Endometrial microvascular endothelial cells (primary cell): ENCODE data around the gene RPS6KB1. TPM values are rescaled to one million over a fixed set of nuclear protein-coding genes. Genes with fewer than 3 reads are reported as not detected.
"Not testable (repeated sequence)": the region's sequence is repeated elsewhere in the genome, so short reads cannot be mapped to it uniquely, and the experiment has no call there.

ENCODE experiments used
- in situ Hi-C: cut with HindIII; loops from 2 replicates; pipeline ENCODE4 v1.10.0; 2017; ENCODE audit warnings: low sequenced_read_pairs, low pct_unique_long_range_greater_than_20kb; ENCODE audit errors: inconsistent ontology term
- total RNA-seq: library from RNA; depleted of rRNA; stranded (reverse); fragments of >200 nt; gene quantifications from one replicate; pipeline ENCODE4 v1.2.3, GENCODE V29; 2015; ENCODE audit errors: inconsistent ontology term

The RPS6KB1 gene
- total RNA-seq = 20.6 TPM

- in situ Hi-C loops = no loop called here
Measured at GRCh38 chr17:59892924-59893675, at the start of gene RPS6KB1, which contains the start of gene TUBD1. Gene RPS6KB1, plus strand, starts transcription at chr17:59893121. Its CDS starts 64 bp downstream, at chr17:59893185. Gene TUBD1, minus strand, starts transcription at chr17:59892943. Its CDS starts 1,941 bp downstream, at chr17:59891002.

GRCh38 chr17:59844884-59845594 is 47.9 kb upstream of the RPS6KB1 start:
- in situ Hi-C loops = no loop called here

DNA sequence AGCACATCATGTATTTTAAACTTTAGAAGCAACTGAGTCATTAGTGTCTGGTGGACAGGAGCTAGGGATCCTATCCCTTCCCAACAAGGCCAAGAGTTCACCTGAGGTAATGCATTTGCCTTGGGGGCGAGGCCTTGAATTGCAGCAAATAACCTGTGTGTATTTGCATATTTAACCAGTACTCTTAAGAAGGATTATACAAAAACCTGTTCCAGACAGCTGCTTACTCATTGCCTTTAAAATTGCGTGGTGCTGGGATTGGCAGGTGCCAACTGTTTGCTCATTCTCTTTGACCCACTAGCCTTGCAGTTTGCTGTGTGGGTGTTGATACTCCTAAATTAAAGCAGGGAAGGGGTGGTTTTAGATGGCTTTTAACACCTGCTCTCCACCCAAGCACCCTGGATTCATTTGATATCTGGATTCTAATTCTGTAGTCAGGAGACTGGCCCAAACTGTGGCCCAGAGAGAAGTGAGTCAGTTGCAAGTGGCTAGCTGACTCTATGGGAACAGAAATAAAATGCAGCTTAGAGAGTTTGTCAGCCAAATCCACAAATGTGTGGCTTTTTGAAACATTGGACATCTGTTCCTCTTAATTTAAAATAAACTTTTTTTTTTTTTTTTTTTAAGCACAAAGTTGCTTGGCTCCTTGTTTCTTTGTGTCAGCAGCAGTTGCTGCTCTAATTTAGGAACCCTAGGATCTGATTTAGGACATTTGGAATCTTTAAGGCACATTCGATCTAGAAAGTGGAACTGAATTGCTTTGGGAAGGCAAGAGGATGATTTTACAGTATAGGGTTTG is 47.1 kb upstream of the RPS6KB1 start:
- in situ Hi-C loops = no loop called here

DNA sequence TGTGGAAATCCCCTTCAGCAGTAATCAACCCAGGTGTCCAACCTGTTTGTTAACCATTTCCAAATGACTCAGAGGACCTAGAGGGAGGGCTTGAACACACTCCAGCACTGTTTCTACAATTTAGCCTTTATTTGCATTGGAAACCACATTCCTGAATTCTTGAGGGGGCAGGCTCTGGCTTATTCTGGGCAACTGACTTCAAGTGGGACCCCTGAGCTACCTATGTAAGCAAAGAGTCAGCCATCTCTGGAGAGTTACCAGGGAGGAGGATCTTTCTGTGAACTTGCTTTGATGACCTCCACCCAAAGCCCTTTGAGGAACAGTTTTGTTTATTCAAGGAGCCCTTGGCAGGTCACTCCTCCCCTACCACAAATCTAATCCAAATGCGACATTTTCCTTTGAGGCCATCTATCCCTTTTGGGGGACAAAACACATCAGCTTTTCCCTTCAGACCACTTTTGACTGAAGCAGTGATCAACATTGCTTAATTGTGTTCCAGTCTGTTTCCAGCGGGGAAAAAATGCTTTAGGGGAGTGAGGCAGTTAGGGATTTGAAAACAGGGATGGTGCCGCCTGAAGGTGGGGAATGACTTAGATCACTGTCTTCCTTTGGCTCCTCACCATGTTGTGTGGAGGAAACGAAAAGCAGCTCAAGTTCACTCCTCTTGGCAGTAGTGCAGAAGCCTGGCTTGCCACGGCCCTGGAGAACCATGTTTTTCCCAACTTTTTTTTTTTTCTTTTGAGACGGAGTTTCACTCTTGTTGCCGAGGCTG is 46.3 kb upstream of the RPS6KB1 start:
- in situ Hi-C loops = no loop called here

DNA sequence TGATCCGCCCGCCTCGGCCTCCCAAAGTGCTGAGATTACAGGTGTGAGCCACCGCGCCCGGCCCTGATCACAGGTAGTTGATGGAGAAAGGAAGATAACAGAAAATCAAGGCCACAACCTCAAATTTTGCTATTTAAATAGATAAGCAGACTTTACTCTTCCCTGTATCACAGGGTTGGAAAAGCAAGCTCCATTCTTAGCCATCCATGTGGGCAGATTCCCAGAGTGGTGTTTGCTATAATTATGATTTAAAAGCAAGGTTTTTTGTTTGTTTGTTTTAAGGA is 44.6 kb upstream of the RPS6KB1 start:
- in situ Hi-C loops = no loop called here

DNA sequence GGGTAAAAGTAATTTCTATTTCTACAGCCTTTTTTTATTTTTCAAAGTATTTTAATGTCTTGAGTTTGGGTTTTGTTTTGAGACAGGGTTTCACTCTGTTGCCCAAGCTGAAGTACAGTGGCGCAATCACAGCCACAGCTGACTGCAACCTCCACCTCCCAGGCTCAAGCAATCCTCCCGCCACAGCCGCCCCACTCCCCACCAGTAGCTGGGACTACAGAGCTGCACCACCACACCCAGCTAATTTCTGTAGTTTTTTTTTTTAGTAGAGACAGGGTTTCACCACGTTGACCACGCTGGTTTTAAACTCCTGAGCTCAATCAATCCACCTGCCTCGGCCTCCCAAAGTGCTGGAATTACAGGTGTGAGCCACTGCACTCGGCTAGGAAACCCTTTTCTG is 44.1 kb upstream of the RPS6KB1 start:
- in situ Hi-C loops = no loop called here

DNA sequence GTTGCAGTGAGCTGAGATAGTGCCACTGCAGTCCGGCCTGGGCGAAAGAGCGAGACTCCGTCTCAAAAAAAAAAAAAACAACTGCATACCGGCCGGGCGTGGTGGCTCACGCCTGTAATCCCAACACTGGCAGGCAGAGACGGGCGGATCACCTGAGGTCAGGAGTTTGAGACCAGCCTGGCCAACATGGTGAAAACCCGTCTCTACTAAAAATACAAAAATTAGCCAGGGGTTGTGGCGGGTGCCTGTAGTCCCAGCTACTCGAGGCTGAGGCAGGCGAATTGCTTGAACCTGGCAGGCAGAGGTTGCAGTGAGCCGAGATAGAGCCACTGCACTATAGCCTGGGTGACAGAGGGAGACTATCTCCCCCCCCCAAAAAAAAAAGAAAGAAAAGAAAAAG is 42.6 kb upstream of the RPS6KB1 start:
- in situ Hi-C loops = not testable (repeated sequence)

DNA sequence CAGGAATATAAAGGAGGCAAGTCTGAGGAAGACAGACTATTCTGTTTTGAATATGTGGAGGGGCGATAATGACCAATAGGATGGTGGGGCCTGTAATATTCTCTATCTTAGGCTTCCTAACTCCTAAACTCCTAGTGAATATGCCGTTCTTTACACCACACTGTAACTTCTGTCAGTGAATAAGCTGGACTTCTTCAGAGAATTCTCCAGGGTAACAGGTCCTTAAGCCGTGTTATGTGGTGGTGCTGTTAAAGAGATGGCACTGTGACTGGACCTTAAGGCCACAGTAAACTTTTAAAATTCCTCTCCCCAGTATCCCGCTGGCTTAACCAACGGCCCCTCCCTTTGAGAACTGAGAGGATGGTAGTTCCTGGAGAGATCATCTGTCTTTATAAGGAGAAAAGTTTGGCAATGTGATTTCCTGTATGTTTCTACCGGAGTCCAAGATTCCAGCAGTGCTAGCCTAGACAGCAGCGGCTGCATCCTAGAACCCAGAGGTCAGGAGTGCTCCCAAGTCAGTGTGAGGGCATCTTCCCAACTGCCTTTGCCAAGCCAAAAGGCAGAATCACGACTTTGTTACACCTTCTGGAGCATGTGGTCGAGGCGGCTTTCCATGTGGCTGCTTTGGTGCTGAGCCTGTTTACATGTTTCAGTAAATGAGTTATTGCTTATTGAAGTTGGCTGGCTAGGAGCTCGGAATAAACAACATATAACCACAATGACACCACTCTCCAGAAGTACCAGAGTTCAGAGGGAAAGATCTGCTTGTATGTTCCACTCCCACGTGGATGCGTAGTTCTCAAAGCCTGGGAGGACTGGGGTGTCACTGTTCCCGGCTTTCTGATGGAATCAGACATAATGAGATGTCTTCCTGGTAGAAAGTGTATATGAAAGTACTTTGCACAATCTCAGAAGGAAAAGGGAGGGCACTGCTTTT is 41.2 kb upstream of the RPS6KB1 start:
- in situ Hi-C loops = no loop called here

- in situ Hi-C loops = not testable (repeated sequence)
Measured at GRCh38 chr17:59852847-59853167, 40.1 kb upstream of the RPS6KB1 start.

GRCh38 chr17:59853168-59853918 is 39.6 kb upstream of the RPS6KB1 start:
- in situ Hi-C loops = no loop called here

DNA sequence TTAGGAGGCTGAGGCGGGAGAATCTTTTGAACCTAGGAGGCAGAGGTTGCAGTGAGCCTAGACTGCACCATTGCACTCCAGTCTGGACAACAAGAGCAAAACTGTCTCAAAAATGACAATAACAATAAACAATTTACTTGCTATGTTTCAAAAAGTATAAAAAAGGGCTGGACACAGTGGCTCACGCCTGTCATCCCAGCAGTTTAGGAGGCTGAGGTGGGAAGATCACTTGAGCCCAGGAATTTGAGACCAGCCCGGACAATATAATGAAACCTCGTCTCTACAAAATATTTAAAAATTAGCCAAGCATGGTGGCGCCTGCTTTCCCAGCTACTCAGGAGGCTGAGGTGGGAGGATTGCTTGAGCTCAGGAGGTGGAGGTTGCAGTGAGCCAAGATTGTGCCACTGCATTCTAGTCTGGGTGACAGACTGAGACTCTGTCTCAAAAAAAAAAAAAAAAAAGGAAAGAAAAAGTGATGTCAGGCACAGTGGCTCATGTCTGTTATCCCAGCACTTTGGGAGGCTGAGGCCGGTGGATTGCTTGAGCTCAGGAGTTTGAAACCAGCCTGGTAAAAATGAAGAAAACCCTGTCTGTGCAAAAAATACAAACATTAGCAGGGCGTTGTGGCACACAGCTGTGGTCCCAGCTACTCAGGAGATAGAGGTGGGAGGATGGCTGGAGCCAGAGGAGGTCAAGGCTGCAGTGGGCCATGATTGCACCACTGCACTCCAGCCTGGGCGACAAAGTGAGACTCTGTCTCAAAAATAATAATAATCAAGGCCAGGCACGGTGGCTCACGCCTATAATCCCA is 38.8 kb upstream of the RPS6KB1 start:
- in situ Hi-C loops = not testable (repeated sequence)

- in situ Hi-C loops = no loop called here
Measured at GRCh38 chr17:59856859-59857794, 35.8 kb upstream of the RPS6KB1 start.

DNA sequence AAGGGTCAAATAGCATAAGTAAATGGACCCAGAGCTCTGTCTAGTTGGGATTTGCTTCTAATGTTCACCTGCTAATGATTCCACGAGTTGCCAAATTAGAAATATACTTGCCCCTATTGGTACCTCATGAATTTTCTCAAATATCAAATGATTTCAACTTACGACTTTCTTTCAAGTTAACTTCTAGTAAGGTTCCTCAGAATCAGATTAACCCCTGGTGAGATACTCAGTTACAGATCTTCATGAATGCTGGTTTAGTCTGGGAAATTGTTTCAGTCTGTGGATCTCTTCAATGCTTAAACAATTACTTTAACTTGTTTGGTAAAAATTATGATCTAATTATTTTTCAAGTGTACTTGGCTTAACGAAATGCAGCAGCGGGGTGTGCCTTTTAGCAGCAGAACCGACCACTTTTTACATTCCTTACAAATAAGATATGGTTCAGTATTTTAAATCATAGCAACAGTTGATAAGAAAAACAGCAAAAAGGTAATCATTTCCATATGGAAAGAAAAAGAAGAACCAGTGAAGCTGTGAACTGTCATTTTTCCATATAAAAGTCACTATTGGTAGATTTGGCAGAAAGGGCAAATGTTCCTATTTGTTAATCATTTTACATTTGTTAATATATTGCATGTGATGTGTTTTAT is 34.6 kb upstream of the RPS6KB1 start:
- in situ Hi-C loops = no loop called here

GRCh38 chr17:59858932-59859331 is 34.0 kb upstream of the RPS6KB1 start:
- in situ Hi-C loops = no loop called here

DNA sequence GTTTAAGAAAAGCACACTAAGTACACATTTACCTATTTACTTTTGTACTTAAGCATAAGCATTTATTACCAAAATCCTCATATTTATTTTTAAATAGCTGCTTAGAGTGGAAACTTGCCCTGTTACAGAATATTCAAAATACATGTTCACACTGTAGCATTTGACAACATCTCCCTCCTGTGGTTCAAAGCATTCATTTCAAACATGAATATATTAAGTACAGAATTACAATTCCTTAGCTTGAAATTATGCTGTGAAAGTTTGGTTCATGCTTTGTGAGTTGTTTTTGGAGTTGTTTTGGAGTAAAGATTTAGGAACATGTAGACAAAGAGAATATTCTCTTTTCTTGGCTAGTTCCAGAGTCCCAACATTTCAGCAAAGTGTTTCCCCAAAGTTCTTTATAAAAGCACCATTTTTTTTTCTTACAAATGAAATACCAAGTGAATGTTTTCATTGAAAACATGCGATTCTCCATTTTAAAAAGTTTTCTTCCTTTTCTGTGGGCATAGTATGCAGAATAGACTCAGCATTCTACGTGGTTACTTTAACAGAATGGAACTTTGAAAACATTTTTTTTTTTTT is 33.4 kb upstream of the RPS6KB1 start:
- in situ Hi-C loops = no loop called here
